GM19193 (cell line): ENCODE data around the gene EIF2AK3.

Experiments used
- POLR2A ChIP-seq: IDR thresholded peaks from 4 replicates; pipeline ENCODE4 v1.6.1; 2011; ENCODE audit not compliant: insufficient read depth, insufficient read length; ENCODE audit errors: extremely low read depth

Gene EIF2AK3

GRCh38 chr2:88575630-88576029 lies 51.6 kb downstream of the EIF2AK3 start:
- no peak for TF ChIP-seq POLR2A

- no peak for TF ChIP-seq POLR2A
Measured at GRCh38 chr2:88575051-88575450, 52.2 kb downstream of the EIF2AK3 start.

GRCh38 chr2:88574445-88574844 lies 52.8 kb downstream of the EIF2AK3 start:
- TF ChIP-seq POLR2A: no peak

GRCh38 chr2:88568179-88568578 lies 59.1 kb downstream of the EIF2AK3 start:
- no peak for TF ChIP-seq POLR2A

GRCh38 chr2:88564402-88564801 lies 62.9 kb downstream of the EIF2AK3 start:
- TF ChIP-seq POLR2A: no peak

GRCh38 chr2:88563129-88563528 lies 64.1 kb downstream of the EIF2AK3 start:
- no peak for TF ChIP-seq POLR2A

GRCh38 chr2:88561646-88562388 lies 65.4 kb downstream of the EIF2AK3 start:
- TF ChIP-seq POLR2A: no peak

- no peak for TF ChIP-seq POLR2A
Measured at GRCh38 chr2:88560619-88561307, 66.5 kb downstream of the EIF2AK3 start.

- TF ChIP-seq POLR2A: no peak
Measured at GRCh38 chr2:88557290-88557689, 70.0 kb downstream of the EIF2AK3 start.

GRCh38 chr2:88556026-88556425 lies 71.2 kb downstream of the EIF2AK3 start:
- no peak for TF ChIP-seq POLR2A

- no peak for TF ChIP-seq POLR2A
Measured at GRCh38 chr2:88554189-88554588, 73.1 kb downstream of the EIF2AK3 start.

GRCh38 chr2:88549616-88550292 lies 77.5 kb downstream of the EIF2AK3 start:
- no peak for TF ChIP-seq POLR2A

- no peak for TF ChIP-seq POLR2A
Measured at GRCh38 chr2:88545118-88545517, 82.1 kb downstream of the EIF2AK3 start.

- TF ChIP-seq POLR2A: no peak
Measured at GRCh38 chr2:88543541-88544057, 83.7 kb downstream of the EIF2AK3 start.

GRCh38 chr2:88542668-88543067 lies 84.6 kb downstream of the EIF2AK3 start:
- TF ChIP-seq POLR2A: no peak
